Middle frontal gyrus (tissue), 1 donor: ENCODE data around the gene GFOD1.
"Not testable (repeated sequence)": the region's sequence is repeated elsewhere in the genome, so short reads cannot be mapped to it uniquely, and the experiment has no call there.

Experiments used
- DNase-seq: peaks from one replicate; pipeline ENCODE4 v3.0.0-alpha.2; 2015; ENCODE audit warnings: low spot score; ENCODE audit errors: extremely low spot score

The GFOD1 gene

DNA sequence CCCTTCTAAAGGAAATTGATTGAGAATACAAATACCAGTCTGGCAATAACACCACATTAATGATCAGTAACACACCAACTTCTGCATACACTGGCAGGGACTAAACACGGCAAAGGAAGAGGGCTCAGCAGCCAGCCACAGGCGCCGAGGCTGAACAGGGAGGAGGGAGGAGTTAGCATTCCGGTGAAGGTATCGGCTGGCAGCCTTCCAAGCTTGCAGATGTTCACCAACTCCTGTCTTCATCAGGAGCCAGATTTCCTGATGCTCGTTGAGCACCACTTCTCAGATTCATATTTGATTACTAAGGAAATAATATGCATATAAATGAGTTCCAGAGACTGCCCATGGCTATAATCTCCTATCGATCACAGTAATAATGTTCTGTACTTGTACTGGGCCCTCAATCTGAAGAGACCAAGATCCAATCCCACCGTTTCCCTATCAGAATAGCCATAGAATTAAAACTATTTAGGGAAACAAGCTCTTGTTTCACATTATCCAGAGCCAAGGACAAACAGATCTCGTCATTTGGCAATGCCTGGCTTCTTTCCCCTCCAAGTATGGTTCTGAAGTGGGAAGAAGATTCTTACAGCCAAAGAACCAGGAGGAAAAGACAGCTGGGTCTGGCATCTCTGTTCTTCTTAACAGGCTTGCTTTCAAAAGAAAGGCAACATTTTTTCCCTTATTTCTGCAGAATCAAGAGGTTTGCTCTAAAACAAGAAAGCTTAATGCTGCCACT, 42.2 kb downstream of the GFOD1 start:
- peak; percentile 58 for DNase-seq

DNA sequence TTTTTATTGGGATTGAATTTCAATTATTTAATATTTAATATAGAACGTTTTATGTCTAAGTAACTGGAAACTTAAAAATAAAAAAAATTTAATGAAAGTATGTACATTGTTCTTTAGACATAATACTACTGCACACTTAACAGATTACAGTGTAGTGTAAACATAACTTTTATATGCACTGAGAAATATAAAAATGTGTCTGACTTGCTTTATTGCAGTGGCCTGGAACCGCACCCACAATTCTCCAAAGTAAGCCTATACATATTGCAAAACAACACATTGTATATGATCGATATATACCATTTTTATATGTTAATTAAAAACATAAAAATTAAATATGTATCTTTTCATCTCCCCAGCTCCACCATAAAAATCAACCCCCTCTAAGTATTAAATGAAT, 42.8 kb downstream of the GFOD1 start:
- no peak for DNase-seq

DNA sequence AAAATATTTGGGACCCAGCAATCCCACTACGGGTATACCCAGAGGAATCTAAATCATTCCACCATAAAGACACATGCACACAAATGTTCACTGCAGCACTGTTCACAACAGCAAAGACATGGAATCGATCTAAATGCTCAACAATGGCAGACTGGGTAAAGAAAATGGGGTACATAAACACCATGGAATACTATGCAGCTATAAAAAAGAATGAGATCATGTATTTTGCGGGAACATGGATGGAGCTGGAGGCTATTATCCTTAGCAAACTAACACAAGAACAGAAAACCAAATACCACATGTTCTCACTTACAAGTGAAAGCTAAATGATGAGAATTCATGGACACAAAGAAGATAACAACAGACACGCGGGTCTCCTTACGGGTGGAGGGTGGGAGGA, 43.4 kb downstream of the GFOD1 start:
- not testable (repeated sequence) for DNase-seq

DNA sequence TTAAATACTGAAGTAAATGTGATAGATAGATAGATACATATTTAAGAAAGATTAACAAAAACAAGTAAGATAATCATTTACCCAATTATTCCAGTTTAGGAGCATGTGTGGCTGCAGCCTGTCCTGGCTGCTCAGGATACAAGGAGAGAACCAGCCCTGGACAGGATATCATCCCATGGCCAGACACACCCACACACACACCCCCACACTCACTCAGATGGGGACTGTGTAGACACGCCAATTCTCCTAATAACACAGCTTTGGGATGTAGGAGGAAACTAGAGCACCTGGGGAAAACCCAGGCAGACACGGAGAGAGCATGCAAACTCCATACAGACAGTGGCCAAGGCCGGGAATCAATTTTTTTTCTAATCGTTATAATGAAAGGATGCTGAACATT, 45.6 kb downstream of the GFOD1 start:
- no peak for DNase-seq

DNA sequence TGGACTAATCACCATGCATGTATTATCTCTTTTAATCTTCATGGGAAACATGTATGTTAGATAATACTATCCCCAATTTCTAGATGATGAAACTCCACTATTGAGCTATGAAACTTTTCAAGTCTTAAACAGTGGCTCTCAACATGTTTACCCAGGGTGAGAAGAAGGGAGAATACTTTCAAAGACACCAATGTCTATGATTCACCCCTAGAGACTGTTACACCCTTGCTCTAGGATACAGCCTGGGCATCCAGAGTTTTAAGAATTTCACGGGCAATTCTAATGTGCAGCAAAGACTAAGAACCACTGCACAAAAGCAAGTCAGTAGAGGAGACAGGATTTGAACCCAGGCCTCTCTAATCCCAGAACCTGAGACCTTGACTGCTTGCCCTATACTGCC, 47.8 kb downstream of the GFOD1 start:
- no peak for DNase-seq

DNA sequence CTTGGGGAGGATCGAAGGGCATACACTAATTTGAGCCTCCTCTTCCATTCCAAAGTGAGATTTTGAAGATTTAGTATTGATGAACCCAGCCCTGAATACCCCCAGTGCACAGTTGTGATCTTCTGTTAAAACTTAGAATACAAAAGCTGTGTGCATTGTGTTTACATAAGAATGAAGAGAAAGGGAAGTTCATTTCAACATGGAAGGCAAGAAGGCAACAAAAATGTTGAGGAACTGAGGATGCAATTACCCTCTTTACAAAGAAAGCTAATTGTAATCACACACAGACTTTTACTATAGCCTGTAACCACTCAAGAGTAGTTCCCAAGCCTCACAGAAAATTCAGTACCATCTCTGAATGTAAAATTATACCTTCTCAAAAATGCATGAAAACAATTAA, 49.3 kb downstream of the GFOD1 start:
- DNase-seq, result no peak

DNA sequence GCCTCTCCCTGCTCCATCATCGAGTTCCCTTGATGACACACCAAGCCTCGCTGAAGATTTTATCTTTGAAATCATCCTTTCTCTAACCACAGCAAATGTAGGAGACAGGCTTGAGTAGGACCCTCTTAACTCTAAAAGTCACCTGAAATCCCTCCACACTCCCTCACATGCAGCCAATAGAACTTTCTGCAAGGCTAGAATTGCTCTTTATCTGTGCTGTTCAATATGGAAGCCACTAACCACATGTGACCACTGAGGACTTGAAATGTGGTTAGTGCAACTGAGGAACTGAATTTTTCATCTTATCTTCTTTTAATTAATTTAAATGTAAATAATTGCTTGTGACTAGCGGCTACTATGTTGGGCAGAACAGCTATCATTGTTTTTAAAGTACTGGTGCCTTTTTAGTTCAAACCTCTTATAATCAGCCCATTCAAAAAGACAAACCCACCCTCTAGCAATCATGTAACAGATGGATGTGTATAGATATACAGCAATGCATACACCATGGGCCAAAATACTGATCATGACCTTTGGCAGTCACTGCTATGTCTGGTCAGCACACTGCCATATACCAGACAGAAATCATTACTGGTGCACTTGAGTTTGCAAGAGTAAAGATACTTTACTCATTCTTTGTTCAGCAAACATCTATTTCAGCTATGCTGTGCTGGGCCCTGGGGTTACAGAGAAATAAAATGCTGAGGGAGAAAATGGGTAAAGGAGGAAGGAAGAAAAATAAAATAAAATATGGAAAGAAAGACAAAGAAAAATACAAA, 50.0 kb downstream of the GFOD1 start:
- no peak for DNase-seq

DNA sequence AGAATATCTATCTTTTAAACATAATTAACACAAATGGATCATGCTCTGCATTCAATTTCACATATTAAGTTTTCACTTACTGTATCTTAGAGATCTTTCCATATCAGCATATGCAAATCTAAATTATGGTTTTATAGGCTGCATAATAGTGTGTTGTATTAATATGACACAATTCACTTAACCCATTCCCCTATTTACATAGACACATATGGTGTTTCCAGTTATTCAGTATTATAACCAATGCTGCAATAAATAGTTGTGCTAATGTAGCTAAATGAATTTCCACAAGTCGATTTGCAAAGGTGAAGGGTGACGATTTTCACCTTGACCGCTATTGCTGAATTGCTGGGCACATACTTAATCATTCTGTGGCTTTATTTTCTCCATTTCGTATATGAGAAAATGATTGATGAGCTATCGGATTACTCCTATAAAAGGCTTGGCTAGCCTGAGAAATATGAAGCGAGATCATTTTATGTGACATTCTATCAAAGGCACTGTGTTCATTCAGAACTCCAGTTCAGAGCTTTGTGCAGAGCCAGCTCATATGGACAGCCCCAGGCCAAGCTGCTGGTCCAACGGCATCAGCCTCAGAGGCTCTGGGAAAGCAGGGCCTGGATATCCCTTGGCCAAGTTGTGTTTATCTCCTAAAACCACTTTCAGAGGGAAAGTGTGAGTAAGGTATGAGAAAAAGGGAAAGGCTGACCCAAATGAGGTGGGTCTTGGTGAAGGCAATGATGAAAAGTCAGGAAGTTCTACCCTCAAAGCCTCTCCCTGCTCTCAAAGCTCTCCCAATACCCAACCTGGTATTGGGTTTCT, 50.8 kb downstream of the GFOD1 start:
- DNase-seq, result no peak

DNA sequence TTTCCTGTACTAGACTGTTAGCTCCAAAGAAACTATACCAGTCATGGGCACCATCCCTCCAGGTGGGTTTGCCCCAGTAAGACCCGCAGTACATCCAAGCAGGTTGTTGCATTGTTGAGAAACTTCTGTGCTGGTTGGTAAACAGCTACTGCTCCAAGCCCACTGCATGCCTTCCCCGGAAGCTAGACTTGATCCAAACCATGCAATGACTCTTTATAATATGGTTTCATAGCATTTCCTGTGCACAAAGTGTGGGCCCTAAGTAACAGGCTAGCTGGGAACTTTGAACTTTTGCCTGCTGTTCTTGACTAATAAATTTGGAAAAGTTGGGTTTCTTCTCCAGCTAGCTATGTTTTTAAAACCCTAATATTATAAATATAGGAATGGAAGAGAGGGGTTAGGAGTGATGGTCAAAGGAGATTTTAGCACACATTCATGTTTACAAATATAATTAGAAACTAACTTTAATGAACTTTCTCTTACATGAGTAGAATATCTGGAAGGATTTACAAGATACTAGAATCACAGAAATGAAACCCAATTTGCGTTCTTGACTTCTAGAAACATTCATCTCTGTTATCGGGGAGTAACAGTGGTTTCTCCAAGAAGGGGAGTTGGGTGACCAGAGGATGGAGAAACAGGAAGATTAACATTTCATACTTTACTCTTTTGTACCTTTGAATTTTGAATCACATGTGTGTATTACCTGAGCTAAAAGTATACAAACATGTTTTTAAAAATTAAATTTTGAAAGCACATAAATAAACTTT, 51.7 kb downstream of the GFOD1 start:
- no peak for DNase-seq

DNA sequence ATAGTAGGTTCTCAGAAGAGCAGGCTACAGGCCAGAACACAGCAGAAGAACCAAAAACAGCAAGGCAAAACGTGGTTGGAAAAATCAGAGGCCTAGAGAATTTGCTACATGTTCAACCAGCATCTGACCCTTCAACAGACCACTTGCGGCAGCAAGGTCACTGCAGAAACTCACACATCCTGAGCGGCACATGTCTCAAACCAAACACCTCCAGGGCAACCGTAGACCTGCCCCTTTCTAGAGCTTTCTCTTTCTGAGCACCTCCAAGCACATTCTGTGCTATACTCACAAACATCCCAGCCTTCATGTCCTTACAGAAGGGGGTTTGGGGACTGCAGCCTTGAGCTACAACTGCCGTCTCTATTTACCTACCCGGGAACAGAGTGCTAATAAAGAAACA, 52.6 kb downstream of the GFOD1 start:
- DNase-seq, result no peak

DNA sequence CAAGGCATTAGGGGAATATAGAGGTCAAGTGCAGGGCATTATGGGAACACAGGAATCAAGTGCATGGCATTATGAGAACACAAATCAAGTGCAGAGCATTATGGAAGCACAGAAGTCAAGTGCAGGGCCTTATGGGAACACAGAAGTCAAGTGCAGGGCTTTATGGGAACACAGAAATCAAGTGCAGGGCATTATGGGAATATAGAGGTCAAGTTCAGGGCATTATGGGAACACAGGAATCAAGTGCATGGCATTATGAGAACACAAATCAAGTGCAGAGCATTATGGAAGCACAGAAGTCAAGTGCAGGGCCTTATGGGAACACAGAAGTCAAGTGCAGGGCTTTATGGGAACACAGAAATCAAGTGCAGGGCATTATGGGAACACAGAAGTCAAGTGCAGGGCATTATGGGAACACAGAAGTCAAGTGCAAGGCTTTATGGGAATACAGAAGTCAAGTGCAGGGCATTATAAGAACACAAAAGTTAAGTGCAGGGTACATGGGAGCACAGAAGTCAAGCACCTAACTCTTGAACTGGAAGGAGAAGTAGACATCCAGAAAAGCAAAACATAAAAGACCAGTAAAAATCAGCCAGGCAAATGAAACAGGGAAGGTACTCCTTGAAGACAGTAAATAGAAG, 53.1 kb downstream of the GFOD1 start:
- DNase-seq, result not testable (repeated sequence)

DNA sequence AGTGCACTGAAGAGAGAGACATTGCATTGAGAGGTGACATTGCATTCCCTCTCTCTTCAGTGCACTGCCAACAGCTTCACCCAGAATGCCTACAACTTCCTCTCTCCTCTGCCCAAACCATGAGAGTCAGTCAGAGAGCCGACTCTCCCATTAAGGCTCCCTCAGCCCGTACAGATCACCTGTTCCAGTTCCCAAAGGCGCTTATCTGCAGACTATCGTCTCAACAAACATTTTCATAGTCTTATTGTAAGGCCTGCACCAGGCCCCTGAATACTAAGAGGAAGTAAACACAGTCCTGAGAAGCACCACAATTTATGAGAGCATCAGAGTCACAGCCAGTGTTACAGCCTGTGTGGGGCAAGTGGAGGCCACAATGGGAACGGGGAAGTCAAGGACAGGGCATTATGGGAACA, 53.7 kb downstream of the GFOD1 start:
- no peak for DNase-seq

DNA sequence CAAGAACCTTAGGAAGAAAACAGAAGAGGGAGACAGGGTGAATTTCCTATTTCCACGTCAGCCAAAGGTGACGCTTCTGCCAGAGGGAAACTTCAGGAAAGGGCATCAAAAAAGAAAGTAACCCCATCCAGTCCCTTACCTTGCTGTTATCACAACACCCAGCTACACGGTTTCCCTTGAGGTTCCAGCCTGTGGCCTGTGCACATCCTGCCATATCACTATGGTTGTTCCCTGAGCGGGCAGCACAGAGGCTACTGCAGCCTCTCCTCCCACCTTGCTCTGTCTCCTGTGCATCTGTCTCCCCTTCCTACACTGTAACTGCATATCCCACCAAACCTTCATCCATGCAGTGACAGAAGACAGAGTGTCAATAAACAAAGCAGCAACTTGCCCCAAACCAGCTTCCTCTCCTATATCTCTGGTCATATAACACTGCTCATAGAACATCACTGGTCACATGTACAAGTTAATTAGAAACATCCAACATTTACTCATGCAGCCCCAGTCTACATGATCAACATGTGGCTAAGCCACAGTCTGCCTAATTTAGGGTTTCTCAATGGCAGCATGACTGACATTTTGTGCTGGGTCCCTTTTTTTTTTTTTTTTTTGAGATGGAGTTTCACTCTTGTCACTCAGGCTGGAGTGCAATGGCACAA, 54.7 kb downstream of the GFOD1 start:
- DNase-seq, result no peak

DNA sequence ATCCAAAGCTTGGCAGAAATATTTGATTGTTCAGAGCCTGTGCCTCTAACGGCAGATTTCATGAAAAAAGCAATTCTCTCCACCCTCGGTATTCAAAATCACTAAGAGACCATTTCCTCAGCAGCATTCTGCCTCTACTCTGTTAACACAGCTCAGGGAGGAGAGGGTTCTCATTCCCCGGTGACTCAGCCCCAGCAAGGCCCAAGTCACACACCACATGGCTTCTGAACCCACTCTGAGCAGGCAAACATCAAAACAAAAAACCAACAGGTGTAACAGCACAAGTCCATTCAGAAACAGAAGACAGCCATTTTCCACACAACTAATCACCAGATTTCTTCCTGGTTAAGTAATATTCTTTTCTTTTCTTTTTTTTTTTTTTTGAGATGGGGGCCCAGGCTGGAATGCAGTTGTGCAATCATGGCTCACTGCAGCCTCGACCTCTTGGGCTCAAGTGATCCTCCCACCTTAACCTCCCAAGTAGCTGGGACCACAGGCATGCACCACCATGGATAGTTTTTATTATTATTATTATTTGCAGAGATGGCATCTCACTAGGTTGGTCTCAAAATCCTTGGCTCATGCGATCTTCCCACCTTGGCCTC, 55.4 kb downstream of the GFOD1 start:
- DNase-seq, result no peak

DNA sequence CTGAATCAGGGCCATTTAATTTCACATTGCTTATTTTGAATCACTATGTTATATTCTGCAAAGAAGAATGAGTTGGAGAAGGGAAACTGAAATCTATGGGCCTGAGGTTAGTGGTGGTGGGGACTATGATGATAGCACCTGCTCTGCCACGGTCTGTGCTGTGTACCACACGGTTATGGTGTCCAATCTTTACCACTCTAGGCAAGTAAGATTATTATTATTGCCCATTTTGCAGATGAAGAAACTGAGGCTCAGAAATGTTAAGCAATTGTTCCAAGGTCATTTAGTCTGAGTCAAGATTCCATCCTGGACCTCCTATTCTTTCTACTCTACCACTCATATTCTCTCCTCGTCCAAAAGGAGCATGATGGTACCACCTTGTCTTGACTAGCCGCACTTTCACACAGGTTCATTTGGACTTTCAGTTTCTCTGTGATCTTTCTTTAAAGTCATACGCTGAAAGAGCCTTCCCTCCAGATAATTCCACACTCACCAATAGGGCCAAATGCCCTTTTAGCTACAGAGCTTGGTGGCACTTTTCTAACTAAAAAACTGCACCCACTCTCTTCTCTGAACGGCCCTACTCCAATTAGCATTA, 56.2 kb downstream of the GFOD1 start:
- no peak for DNase-seq

DNA sequence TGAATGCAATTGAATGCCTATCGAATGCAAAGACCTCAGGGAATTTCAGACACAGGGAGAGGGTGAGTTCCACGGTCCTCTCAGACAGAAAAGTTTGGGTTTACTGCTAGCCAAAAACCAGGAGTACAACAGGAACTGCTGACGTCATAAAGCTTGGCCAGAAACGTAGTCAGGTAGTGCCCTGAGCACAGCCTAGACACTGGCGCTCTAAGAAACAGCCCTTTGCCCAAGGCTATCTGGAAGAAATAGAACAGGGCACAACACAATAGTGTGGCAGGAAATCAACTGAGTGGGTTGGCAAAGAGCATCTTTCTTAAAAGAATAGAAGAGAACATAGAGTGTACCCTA, 58.0 kb downstream of the GFOD1 start:
- DNase-seq, result no peak

DNA sequence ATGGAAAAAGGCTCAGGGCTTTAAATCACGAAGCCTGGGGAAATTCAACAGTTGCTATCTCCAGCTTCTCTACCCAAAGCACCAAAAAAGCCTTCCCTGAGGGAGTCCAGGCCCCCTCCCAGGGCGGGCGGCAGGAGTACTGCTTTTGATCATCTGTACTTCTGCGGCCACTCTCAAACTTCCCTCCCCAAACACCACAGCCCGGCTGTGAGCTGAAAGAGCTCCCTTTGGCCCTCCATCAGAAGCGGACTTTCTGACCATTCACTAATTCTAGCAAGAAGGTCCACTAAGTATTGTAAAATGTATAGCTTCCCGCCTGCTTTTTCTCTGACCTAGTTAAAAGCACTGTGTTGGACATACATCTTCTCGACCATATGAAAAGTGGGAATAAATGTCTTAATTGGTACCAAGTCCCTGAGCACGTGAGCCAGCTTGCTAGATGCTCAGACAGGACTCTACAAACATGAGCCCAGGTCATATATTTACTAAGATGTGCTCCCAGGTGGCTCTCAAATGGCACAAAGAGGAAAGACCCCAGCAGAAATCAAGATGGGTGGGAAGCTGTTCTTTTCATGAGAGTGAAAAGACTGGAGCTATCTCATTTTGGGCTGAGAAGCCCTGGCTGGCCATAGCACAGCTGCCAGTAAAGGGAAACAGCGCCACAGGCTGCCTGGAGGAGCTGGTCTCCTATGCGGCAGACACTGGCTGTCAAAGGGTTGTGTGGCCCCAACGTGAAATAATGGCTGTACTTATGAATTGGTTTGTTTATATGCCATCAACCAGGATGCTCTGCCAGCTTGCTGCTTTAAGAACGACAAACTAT, 58.6 kb downstream of the GFOD1 start:
- no peak for DNase-seq

DNA sequence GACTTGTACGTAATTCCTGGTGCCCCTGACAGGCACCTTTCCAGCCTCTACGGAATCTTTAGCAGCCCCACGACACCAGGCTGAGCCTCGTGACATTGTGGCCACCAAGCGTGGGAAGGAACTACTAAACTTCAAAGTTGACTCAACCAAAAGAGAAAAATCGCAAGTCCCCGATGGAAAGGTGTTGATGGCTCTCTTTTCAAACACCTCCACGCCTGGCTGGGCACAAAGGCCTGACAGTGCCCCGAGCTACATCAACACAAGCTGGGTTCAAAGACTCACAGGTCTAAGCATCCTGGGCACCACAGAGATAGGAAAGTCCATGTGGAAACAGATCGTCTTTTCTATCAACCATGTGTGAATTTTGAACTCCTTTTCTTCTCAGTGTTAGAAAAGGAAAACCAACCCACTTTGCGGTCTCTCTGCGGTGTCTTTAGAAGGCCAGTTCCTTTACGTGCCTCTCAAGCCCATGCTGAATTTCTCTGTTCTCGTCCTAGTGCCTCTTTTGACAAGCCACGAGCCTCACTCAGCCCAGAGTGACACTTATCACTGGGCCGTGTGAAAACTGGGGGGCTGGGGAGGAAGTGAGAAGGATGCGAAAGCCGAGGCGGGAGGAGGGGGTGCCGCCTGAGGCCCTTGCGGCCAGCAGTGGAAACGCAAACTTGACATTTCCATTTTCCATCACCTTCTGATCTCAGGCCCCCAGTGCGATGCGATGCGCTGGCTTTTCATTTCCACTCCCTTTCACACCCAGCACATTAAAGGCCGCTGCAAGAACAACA, 59.4 kb downstream of the GFOD1 start:
- DNase-seq, result no peak
